Measurements from ENCODE around the gene C19orf47.

C19orf47 gene

DNA sequence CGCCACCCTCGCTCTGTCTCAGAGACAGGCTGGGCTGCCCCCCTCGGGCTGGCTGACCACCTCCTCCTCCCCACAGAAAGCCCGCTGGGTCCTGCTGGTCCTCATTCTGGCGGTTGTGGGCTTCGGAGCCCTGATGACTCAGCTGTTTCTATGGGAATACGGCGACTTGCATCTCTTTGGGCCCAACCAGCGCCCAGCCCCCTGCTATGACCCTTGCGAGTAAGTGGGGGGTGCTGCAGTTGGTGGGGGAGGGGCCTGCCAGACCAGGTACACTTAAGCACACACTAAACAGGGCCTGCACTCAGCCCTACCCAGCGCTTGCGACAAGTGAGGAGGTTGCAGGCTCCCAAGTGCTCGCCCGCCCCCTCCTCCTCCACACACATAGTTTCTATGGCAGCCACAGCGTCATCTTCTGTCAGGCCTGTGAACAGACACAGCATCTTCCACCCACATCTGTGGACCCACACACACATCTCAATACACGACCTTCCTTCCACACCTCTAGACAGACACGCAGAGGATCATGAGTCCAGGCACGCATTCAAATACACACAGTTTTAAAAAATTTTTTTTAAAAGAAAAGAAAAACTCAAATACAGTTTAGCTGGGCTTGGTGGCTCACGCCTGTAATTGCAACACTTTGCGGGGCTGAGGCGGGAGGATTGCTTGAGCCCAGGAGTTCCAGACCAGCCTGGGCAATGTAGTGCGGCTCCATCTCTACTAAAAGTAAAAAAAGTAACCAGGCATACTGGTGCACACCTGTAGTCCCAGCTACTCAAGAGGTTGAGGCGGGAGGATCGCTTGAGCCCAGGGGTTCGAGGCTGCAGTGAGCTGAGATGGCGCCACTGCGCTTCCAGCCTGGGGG is 18.7 kb upstream of the C19orf47 start:
- TF ChIP-seq ZFX (IDR thresholded peaks at IDR 0.05), result no peak
- TF ChIP-seq, protein P1, sequence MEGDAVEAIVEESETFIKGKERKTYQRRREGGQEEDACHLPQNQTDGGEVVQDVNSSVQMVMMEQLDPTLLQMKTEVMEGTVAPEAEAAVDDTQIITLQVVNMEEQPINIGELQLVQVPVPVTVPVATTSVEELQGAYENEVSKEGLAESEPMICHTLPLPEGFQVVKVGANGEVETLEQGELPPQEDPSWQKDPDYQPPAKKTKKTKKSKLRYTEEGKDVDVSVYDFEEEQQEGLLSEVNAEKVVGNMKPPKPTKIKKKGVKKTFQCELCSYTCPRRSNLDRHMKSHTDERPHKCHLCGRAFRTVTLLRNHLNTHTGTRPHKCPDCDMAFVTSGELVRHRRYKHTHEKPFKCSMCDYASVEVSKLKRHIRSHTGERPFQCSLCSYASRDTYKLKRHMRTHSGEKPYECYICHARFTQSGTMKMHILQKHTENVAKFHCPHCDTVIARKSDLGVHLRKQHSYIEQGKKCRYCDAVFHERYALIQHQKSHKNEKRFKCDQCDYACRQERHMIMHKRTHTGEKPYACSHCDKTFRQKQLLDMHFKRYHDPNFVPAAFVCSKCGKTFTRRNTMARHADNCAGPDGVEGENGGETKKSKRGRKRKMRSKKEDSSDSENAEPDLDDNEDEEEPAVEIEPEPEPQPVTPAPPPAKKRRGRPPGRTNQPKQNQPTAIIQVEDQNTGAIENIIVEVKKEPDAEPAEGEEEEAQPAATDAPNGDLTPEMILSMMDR (conservative IDR thresholded peaks at IDR 0.05), result no peak
- no peak overlapping the region for H3K27ac ChIP-seq

DNA sequence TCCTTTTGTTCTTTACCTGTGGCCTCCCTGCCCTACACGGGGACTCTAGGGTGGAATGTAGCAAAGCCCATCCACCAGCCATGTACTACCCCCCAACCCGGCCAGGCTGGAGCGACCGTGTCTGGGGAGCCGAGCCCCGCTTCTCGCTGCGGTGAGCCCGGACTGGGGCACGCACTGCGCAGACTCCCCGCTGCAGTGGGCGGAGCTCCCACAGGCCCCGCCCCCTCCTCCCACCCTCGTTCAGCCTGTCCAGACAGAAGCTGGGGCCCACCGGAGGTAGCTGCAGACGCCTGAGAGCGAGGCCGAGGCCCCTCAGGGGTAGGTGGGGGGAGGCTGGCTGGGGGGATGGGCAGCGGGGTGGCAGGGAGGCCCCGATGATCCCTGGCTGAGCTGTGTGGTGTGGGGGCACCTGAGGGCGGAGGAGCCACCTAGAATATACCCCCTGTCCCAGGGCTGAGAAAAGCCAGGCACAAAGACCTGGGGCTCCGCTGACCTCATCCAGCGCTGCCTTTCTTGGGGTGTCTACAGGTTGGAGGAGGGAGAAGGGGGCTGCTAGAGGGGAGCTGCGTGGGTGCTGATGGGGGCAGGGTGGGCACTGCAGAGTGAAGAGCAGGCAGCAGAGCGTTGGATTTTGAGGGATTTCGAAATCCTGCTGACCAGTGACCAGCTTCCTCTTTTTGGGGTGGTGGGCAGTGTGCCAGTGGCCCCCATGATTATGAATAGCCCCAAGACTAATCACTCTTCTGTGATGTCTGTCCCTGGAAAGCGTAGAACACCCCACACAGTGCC is 17.6 kb upstream of the C19orf47 start:
- no peak for TF ChIP-seq ZFX (IDR thresholded peaks at IDR 0.05)
- TF ChIP-seq, protein P1 (conservative IDR thresholded peaks at IDR 0.05), result no peak
- H3K27ac ChIP-seq, result no peak overlapping the region

DNA sequence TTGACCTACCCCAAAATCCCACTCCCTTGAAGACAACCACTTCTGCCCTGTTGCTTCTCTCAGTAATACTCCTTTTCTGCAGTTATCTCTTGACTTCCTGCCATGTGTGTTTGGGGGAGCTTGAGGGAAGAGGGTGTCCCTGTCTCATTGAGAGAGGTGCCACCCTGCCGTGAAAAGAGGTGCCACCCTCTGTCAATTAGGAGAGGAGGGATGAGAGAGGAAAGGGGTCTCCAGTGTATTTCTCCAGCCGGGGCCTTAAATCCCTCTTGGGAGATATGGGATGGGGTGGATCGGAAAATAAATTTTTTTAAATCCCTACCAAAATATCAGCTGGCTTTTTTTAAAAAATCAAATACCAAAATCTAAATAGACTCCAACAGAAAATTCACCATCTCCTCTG is 16.8 kb upstream of the C19orf47 start:
- H3K27ac ChIP-seq, result no peak overlapping the region
- TF ChIP-seq, protein P1 (conservative IDR thresholded peaks at IDR 0.05), result no peak
- no peak for TF ChIP-seq ZFX (IDR thresholded peaks at IDR 0.05)

DNA sequence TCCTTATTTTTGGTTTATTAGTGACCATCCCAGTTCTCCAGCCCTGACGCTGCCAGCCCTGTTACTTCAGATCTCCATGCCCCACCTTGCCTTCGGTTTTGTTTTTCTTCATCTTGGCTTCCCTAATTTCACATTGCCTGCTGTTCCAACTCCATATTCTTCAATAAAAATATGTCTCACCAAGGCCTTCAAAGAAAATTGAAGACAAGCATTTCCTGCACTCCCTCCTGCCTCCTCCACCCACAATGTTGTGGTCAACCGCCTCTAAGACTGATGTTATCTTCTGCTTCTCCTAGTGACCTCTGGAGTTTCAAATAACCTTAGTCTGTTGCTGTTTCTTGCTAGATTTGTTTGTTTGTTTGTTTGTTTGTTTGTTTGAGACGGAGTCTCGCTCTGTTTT is 14.9 kb upstream of the C19orf47 start:
- H3K27ac ChIP-seq, result no peak overlapping the region
- TF ChIP-seq, protein P1 (conservative IDR thresholded peaks at IDR 0.05), result no peak
- no peak for TF ChIP-seq ZFX (IDR thresholded peaks at IDR 0.05)

DNA sequence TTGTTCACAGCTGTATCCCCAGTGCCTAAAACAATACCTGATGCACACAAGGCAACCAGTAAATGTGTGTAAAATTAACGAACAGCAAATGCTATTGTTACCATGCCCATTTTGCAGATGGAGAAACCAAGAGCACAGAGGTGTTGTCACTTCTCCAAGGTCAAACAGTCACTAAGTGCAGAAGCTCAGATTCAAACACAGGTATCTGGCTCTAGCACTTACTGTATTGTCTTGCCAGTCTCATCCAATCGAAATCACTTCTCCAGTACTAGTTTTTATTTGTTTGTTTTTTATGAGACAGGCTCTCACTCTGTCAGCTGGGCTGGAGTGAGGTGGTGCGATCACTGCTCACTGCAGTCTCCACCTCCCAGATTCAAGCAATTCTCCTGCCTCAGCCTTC is 14.0 kb upstream of the C19orf47 start:
- H3K27ac ChIP-seq, result no peak overlapping the region
- TF ChIP-seq, protein P1 (conservative IDR thresholded peaks at IDR 0.05), result no peak
- no peak for TF ChIP-seq ZFX (IDR thresholded peaks at IDR 0.05)

DNA sequence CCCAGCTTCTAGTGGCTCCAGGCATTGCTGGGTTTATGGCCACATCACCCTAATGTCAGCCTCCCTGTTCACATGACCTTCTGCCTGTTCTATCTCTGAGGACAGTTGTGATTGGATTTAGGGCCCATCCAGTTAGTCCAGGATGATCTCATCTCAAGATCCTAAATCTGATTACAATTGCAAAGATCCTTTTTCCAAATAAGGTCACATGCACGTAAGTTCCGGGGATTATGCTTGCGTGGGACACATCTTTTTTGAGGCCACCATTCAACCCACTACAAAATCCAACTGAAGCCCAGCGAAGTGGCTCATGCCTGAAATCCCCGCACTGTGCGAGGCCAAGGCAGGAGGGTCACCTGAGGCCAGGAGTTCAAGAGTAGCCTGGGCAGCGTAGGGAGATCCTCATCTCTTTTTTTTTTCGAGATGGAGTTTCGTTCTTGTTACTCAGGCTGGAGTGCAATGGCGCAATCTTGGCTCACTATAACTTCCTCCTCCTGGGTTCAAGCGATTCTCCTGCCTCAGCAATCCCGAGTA is 12.6 kb upstream of the C19orf47 start:
- peak overlapping the region; percentile 11 for H3K27ac ChIP-seq
- no peak for TF ChIP-seq ZFX (IDR thresholded peaks at IDR 0.05)
- TF ChIP-seq, protein P1 (conservative IDR thresholded peaks at IDR 0.05), result no peak
